ENCODE measurements around the gene ECE2.

GRCh38 chr3:184289426-184289938 lies 13.7 kb downstream of the ECE2 start:
- TF ChIP-seq, protein P1, sequence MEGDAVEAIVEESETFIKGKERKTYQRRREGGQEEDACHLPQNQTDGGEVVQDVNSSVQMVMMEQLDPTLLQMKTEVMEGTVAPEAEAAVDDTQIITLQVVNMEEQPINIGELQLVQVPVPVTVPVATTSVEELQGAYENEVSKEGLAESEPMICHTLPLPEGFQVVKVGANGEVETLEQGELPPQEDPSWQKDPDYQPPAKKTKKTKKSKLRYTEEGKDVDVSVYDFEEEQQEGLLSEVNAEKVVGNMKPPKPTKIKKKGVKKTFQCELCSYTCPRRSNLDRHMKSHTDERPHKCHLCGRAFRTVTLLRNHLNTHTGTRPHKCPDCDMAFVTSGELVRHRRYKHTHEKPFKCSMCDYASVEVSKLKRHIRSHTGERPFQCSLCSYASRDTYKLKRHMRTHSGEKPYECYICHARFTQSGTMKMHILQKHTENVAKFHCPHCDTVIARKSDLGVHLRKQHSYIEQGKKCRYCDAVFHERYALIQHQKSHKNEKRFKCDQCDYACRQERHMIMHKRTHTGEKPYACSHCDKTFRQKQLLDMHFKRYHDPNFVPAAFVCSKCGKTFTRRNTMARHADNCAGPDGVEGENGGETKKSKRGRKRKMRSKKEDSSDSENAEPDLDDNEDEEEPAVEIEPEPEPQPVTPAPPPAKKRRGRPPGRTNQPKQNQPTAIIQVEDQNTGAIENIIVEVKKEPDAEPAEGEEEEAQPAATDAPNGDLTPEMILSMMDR (IDR thresholded peaks at IDR 0.05): peak in 4 of 5 experiments; percentile 33 to 56 (median 39)
- TF ChIP-seq POLR2A (IDR thresholded peaks at IDR 0.05) (no peak), EP300 (IDR thresholded peaks at IDR 0.05) (no peak)

Measured in tibial nerve (tissue), 4 donors.